K562 (cell line): ENCODE data around the gene GNB2. TPM values are rescaled to one million over a fixed set of nuclear protein-coding genes. Genes with fewer than 3 reads are reported as not detected.

Experiments
- KDM4B ChIP-seq, 2 experiments: fragments of 450-650 bp in 1 of 2; sonication (generic) in 1 of 2; IDR thresholded peaks; 2 replicates each; pipeline ENCODE4 v1.6.1; 2016 to 2017; ENCODE audit warnings: borderline replicate concordance in 2 of 2, antibody characterized with exemption in 1 of 2, low read depth in 1 of 2, mild to moderate bottlenecking in 1 of 2
- POLR2G ChIP-seq: fragments of 200-400 bp; formaldehyde crosslinking; IDR thresholded peaks from 2 replicates; pipeline ENCODE4 v1.6.1; 2017; ENCODE audit warnings: low read depth, mild to moderate bottlenecking, antibody characterized with exemption, low read length, moderate library complexity
- RBBP5 ChIP-seq: fragments of 200-600 bp; sonication (generic); IDR thresholded peaks from 2 replicates; pipeline ENCODE4 v1.6.1; 2012; ENCODE audit warnings: borderline replicate concordance, mild to moderate bottlenecking, low read length, control low read depth, inconsistent platforms; ENCODE audit not compliant: insufficient read depth, poor library complexity, severe bottlenecking
- RUNX1 ChIP-seq: sonication (generic); IDR thresholded peaks from 2 replicates; pipeline ENCODE4 v1.6.1; 2016; ENCODE audit warnings: antibody characterized with exemption, low read depth
- SRSF1 ChIP-seq: fragments of 200-400 bp; formaldehyde crosslinking; IDR thresholded peaks from 2 replicates; pipeline ENCODE4 v1.6.1; 2017; ENCODE audit warnings: mild to moderate bottlenecking, low read depth, low read length, moderate library complexity
- ZNF324 ChIP-seq: fragments of 250-450 bp; sonication (Bioruptor Pico); IDR thresholded peaks from 2 replicates; pipeline ENCODE4 v1.4.0; 2020; ENCODE audit warnings: mild to moderate bottlenecking
- ZNF41 ChIP-seq: fragments of 250-450 bp; sonication (Bioruptor Pico); conservative IDR thresholded peaks from 2 replicates; pipeline ENCODE4 v1.4.0; 2020; ENCODE audit warnings: mild to moderate bottlenecking
- polyA plus RNA-seq, 8 experiments: library from polyadenylated mRNA; depleted of rRNA in 4 of 8; stranded (reverse) in 5 of 8; unstranded in 3 of 8; fragments of >200 nt; fragmentation: Nextera tagmentation in 2 of 8; fragmentation: Illumina TruSeq in 1 of 8; extraction: Ambion mirVana in 2 of 8; extraction: Trizol in 1 of 8; gene quantifications; 2 replicates each; pipeline versions ENCODE4 v1.2.1 to v1.2.3, GENCODE V29; 2011 to 2014; ENCODE audit warnings: inconsistent platforms in 1 of 8, missing spikeins in 1 of 8
- total RNA-seq, 7 experiments: library from RNA; depleted of rRNA in 6 of 7; stranded (reverse); fragments of >200 nt in 6 of 7; fragmentation: Illumina TruSeq in 2 of 7; extraction: Trizol in 2 of 7; gene quantifications; 2 replicates each; pipeline versions ENCODE4 v1.2.1 to v1.2.3, GENCODE V29; 2011 to 2021; ENCODE audit warnings: low replicate concordance in 1 of 7
- TF ChIP-seq, protein P1 (sequence below): sonication (generic); formaldehyde crosslinking; IDR thresholded peaks from 2 replicates; pipeline ENCODE4 v1.8.1; 2023; ENCODE audit warnings: mild to moderate bottlenecking, missing genetic modification reagents
- TF ChIP-seq, protein P2 (sequence below): fragments of 200-800 bp; sonication (Bioruptor generic); IDR thresholded peaks from 2 replicates; pipeline ENCODE4 v1.6.1; 2016; ENCODE audit warnings: missing genetic modification characterization, missing compliant biosample characterization
- TF ChIP-seq, protein P3 (sequence below): fragments of 450-650 bp; formaldehyde crosslinking; IDR thresholded peaks from 2 replicates; pipeline ENCODE4 v1.4.0; 2020; ENCODE audit warnings: mild to moderate bottlenecking, moderate library complexity
- TF ChIP-seq, protein P4 (sequence below): sonication (generic); formaldehyde crosslinking; IDR thresholded peaks from 2 replicates; pipeline ENCODE4 v1.8.1; 2023; ENCODE audit warnings: mild to moderate bottlenecking, missing genetic modification reagents
- TF ChIP-seq, protein P5 (sequence below), 2 experiments: fragments of 250-450 bp in 1 of 2; fragments of 450-650 bp in 1 of 2; sonication (Bioruptor Pico) in 1 of 2; IDR thresholded peaks; 2 replicates each; pipeline versions ENCODE4 v1.6.1 to v1.8.0; 2016 to 2021; ENCODE audit warnings: mild to moderate bottlenecking in 2 of 2, moderate library complexity in 2 of 2, missing compliant biosample characterization in 1 of 2, missing genetic modification characterization in 1 of 2
- TF ChIP-seq, protein P6 (sequence below): fragments of 250-450 bp; sonication (Bioruptor Pico); IDR thresholded peaks from 2 replicates; pipeline ENCODE4 v1.5.0; 2021

GNB2 gene
- total and polyA plus RNA-seq, 9 of the 15 experiments (the other 6 are each of a cell fraction or from before 2014, with no cell fraction given) = 0.65 to 320 (median 104) TPM

DNA sequence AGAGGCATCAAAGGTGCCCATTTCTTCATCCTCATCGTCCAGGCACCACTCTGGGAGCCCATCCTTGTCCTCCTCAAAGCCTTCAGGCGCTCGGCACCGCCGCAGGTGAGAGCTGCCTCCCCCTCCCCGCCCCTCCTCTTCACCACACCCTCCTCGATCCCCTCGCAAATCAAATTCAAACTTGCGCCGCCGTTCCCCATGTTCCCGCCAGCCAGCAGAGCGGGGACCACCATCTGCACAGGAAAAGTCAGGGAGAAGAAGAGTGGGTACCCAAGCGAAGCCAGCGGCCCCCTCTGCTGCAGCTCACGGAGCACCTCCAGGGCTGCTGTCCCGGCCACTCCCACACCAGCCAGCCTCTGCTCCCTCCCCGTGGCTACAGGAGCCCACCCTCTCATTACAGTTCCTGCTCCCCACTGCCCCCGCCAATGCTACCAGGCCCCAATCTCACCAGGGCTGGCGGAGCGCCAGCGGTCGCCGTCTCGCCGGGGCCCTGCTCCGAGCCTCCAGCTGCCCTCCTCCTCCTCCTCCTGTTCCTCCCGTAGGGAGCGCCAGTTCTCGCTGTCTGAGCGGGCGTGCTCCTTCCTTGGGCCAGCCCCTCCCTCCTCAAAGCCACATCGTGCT is 12.8 kb downstream of the GNB2 start (continued):
- TF ChIP-seq, protein P1, sequence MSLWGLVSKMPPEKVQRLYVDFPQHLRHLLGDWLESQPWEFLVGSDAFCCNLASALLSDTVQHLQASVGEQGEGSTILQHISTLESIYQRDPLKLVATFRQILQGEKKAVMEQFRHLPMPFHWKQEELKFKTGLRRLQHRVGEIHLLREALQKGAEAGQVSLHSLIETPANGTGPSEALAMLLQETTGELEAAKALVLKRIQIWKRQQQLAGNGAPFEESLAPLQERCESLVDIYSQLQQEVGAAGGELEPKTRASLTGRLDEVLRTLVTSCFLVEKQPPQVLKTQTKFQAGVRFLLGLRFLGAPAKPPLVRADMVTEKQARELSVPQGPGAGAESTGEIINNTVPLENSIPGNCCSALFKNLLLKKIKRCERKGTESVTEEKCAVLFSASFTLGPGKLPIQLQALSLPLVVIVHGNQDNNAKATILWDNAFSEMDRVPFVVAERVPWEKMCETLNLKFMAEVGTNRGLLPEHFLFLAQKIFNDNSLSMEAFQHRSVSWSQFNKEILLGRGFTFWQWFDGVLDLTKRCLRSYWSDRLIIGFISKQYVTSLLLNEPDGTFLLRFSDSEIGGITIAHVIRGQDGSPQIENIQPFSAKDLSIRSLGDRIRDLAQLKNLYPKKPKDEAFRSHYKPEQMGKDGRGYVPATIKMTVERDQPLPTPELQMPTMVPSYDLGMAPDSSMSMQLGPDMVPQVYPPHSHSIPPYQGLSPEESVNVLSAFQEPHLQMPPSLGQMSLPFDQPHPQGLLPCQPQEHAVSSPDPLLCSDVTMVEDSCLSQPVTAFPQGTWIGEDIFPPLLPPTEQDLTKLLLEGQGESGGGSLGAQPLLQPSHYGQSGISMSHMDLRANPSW = no peak
- TF ChIP-seq, protein P2, sequence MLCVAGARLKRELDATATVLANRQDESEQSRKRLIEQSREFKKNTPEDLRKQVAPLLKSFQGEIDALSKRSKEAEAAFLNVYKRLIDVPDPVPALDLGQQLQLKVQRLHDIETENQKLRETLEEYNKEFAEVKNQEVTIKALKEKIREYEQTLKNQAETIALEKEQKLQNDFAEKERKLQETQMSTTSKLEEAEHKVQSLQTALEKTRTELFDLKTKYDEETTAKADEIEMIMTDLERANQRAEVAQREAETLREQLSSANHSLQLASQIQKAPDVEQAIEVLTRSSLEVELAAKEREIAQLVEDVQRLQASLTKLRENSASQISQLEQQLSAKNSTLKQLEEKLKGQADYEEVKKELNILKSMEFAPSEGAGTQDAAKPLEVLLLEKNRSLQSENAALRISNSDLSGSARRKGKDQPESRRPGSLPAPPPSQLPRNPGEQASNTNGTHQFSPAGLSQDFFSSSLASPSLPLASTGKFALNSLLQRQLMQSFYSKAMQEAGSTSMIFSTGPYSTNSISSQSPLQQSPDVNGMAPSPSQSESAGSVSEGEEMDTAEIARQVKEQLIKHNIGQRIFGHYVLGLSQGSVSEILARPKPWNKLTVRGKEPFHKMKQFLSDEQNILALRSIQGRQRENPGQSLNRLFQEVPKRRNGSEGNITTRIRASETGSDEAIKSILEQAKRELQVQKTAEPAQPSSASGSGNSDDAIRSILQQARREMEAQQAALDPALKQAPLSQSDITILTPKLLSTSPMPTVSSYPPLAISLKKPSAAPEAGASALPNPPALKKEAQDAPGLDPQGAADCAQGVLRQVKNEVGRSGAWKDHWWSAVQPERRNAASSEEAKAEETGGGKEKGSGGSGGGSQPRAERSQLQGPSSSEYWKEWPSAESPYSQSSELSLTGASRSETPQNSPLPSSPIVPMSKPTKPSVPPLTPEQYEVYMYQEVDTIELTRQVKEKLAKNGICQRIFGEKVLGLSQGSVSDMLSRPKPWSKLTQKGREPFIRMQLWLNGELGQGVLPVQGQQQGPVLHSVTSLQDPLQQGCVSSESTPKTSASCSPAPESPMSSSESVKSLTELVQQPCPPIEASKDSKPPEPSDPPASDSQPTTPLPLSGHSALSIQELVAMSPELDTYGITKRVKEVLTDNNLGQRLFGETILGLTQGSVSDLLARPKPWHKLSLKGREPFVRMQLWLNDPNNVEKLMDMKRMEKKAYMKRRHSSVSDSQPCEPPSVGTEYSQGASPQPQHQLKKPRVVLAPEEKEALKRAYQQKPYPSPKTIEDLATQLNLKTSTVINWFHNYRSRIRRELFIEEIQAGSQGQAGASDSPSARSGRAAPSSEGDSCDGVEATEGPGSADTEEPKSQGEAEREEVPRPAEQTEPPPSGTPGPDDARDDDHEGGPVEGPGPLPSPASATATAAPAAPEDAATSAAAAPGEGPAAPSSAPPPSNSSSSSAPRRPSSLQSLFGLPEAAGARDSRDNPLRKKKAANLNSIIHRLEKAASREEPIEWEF (CRISPR knock-in tag) = no peak
- TF ChIP-seq ZNF324 (CRISPR knock-in tag) (no peak), SRSF1 (no peak), KDM4B (IDR thresholded peaks at IDR 0.05; ENCODE audit: borderline replicate concordance in 2 of 2, low read depth in 1 of 2) (no peak), POLR2G (peak; percentile 39; the same call in 1 of the 2 replicates), RUNX1 (no peak), ZNF41 (CRISPR knock-in tag) (no peak), RBBP5 (no peak)
- TF ChIP-seq, protein P3, sequence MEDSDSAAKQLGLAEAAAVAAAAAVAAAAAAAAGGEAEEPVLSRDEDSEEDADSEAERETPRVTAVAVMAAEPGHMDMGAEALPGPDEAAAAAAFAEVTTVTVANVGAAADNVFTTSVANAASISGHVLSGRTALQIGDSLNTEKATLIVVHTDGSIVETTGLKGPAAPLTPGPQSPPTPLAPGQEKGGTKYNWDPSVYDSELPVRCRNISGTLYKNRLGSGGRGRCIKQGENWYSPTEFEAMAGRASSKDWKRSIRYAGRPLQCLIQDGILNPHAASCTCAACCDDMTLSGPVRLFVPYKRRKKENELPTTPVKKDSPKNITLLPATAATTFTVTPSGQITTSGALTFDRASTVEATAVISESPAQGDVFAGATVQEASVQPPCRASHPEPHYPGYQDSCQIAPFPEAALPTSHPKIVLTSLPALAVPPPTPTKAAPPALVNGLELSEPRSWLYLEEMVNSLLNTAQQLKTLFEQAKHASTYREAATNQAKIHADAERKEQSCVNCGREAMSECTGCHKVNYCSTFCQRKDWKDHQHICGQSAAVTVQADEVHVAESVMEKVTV (CRISPR knock-in tag) = no peak
- TF ChIP-seq, protein P4, sequence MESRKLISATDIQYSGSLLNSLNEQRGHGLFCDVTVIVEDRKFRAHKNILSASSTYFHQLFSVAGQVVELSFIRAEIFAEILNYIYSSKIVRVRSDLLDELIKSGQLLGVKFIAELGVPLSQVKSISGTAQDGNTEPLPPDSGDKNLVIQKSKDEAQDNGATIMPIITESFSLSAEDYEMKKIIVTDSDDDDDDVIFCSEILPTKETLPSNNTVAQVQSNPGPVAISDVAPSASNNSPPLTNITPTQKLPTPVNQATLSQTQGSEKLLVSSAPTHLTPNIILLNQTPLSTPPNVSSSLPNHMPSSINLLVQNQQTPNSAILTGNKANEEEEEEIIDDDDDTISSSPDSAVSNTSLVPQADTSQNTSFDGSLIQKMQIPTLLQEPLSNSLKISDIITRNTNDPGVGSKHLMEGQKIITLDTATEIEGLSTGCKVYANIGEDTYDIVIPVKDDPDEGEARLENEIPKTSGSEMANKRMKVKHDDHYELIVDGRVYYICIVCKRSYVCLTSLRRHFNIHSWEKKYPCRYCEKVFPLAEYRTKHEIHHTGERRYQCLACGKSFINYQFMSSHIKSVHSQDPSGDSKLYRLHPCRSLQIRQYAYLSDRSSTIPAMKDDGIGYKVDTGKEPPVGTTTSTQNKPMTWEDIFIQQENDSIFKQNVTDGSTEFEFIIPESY = peak; percentile 70
- TF ChIP-seq, protein P5, sequence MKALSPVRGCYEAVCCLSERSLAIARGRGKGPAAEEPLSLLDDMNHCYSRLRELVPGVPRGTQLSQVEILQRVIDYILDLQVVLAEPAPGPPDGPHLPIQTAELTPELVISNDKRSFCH (CRISPR knock-in tag; IDR thresholded peaks at IDR 0.05) = no peak
- TF ChIP-seq, protein P5 (tag; IDR thresholded peaks at IDR 0.05) = no peak
- TF ChIP-seq, protein P6, sequence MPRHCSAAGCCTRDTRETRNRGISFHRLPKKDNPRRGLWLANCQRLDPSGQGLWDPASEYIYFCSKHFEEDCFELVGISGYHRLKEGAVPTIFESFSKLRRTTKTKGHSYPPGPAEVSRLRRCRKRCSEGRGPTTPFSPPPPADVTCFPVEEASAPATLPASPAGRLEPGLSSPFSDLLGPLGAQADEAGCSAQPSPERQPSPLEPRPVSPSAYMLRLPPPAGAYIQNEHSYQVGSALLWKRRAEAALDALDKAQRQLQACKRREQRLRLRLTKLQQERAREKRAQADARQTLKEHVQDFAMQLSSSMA (CRISPR knock-in tag) = no peak
